ENCODE measurements around the gene SIRPA.

DNA sequence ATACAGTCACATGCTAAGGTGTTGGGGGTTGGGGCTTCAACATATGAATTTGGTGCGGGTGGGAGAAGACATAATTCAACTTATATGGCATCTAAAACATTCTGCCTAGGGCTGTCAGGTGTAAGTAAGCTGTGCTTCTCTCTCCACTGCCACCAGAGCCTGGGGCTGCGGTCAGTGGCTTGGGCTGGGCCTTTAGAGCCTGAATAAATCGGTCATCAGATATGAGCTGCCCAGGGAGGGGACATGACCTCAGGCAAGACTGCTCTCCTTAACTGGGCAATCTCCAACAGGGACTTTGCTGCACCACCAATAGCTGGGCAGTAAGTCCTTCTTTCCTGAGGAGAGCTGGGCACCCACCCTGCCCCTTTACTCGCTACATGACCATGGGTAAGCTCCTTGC lies 24.9 kb upstream of the SIRPA start:
- TF ChIP-seq POLR2A (IDR thresholded peaks at IDR 0.05) (no peak), POLR2AphosphoS5 (IDR thresholded peaks at IDR 0.05) (no peak)
- TF ChIP-seq, protein P1, sequence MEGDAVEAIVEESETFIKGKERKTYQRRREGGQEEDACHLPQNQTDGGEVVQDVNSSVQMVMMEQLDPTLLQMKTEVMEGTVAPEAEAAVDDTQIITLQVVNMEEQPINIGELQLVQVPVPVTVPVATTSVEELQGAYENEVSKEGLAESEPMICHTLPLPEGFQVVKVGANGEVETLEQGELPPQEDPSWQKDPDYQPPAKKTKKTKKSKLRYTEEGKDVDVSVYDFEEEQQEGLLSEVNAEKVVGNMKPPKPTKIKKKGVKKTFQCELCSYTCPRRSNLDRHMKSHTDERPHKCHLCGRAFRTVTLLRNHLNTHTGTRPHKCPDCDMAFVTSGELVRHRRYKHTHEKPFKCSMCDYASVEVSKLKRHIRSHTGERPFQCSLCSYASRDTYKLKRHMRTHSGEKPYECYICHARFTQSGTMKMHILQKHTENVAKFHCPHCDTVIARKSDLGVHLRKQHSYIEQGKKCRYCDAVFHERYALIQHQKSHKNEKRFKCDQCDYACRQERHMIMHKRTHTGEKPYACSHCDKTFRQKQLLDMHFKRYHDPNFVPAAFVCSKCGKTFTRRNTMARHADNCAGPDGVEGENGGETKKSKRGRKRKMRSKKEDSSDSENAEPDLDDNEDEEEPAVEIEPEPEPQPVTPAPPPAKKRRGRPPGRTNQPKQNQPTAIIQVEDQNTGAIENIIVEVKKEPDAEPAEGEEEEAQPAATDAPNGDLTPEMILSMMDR (IDR thresholded peaks at IDR 0.05), result no peak
